HUES48 (cell line): Measurements from ENCODE around the gene SLIT1.

Experiments
- H3K27ac ChIP-seq: one replicate; pipeline ENCODE4 v1.7.0; 2013; ENCODE audit warnings: low read depth, low read length, inconsistent platforms
- H3K27me3 ChIP-seq: 2 replicates; pipeline ENCODE4 v1.6.1; 2013; ENCODE audit warnings: mild to moderate bottlenecking, low read length; ENCODE audit not compliant: control insufficient read depth, insufficient read depth
- H3K36me3 ChIP-seq: 2 replicates; pipeline ENCODE4 v1.6.1; 2013; ENCODE audit warnings: low read length; ENCODE audit not compliant: control insufficient read depth, insufficient read depth
- H3K4me1 ChIP-seq: 2 replicates; pipeline ENCODE4 v1.6.1; 2013; ENCODE audit warnings: mild to moderate bottlenecking, low read length; ENCODE audit not compliant: control insufficient read depth, insufficient read depth
- H3K4me3 ChIP-seq: 2 replicates; pipeline ENCODE4 v1.5.1; 2013; ENCODE audit warnings: mild to moderate bottlenecking, low read depth, low read length
- H3K9ac ChIP-seq: 2 replicates; pipeline ENCODE4 v1.6.1; 2013; ENCODE audit warnings: mild to moderate bottlenecking, low read depth, low read length, moderate library complexity
- H3K9me3 ChIP-seq: 2 replicates; pipeline ENCODE4 v1.6.1; 2013; ENCODE audit warnings: low read length; ENCODE audit not compliant: control insufficient read depth, insufficient read depth

SLIT1 gene

DNA sequence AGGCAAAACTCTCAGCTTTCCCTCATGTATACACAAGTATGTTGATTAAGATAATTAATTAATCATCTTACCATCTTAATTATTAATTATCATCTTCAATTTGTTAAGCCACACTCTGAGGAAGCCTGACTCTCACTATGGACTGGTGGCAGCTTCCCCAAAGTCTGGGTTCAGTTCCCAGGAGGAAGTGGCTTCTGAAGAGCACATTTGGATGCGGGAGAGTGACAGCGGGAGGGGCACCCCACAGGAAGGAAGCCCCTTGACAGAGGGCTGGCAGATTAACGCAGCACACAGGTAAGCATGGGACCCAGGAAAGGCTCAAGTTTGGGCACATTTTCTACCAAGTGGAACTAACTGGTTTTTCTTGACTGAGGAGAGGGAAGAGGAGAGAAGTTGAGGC, 13.4 kb upstream of the SLIT1 start:
- H3K9ac ChIP-seq: no peak overlapping the region
- no peaks in the 10 kb centered on the region for H3K36me3 ChIP-seq
- H3K9me3 ChIP-seq: no peaks in the 10 kb centered on the region
- H3K27ac ChIP-seq: no peak overlapping the region
- no peak overlapping the region for H3K4me3 ChIP-seq
- peaks cover 8% of the 10 kb centered on the region; the same call in 1 of the 2 replicates for H3K4me1 ChIP-seq
- peaks cover 19% of the 10 kb centered on the region for H3K27me3 ChIP-seq

GRCh38 chr10:97197030-97197500, 11.3 kb upstream of the SLIT1 start:
- Histone ChIP-seq H3K9me3 (no peaks in the 10 kb centered on the region), H3K36me3 (no peaks in the 10 kb centered on the region), H3K4me1 (peaks cover 8% of the 10 kb centered on the region; the same call in 1 of the 2 replicates), H3K4me3 (peak overlapping the region; percentile 81; the same call in 1 of the 2 replicates), H3K27me3 (peaks cover 19% of the 10 kb centered on the region), H3K9ac (no peak overlapping the region), H3K27ac (no peak overlapping the region)

DNA sequence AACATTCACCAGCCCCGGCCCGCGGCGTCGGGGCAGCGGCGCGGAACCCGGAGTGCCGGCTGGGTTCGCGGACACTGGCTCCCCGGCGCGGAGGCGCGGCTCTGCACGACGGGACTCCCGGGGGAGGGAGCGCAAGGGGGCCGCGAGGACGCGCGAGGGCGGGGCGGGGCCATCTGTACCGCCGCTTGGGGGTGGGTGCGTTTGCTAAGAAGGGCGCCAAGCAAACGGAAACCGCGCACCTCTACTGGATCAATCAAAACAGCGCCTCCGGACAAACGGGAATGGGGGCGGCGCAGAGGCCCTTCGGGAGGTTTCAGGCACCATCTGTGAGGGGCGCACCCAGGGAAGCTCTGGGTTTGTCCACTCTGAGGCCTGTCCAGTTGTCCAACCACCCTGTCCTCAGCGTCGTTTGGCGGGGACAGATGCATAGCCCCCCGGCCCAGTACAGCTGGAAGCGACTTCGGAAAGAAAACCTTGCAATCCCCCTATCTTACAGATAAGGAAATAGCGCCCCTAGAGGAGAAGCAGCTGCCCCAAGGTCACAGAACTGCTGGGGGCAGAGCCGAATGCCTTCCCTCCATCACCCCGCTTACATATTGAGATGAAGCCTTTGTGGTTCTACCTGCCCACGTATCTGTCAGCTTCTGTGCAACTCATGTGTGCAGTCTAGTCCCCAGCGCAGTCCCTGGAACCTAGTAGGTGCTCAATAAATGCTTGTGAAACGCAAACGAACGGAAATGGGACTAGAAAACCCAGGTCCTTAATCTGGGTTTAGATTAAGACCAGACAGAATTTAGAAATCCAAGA, 10.7 kb upstream of the SLIT1 start:
- peak overlapping the region; percentile 81 for H3K4me3 ChIP-seq
- H3K36me3 ChIP-seq: no peaks in the 10 kb centered on the region
- peaks cover 19% of the 10 kb centered on the region for H3K27me3 ChIP-seq
- peaks cover 8% of the 10 kb centered on the region; the same call in 1 of the 2 replicates for H3K4me1 ChIP-seq
- no peaks in the 10 kb centered on the region for H3K9me3 ChIP-seq
- no peak overlapping the region; the same call in 1 of the 2 replicates for H3K9ac ChIP-seq
- no peak overlapping the region for H3K27ac ChIP-seq

DNA sequence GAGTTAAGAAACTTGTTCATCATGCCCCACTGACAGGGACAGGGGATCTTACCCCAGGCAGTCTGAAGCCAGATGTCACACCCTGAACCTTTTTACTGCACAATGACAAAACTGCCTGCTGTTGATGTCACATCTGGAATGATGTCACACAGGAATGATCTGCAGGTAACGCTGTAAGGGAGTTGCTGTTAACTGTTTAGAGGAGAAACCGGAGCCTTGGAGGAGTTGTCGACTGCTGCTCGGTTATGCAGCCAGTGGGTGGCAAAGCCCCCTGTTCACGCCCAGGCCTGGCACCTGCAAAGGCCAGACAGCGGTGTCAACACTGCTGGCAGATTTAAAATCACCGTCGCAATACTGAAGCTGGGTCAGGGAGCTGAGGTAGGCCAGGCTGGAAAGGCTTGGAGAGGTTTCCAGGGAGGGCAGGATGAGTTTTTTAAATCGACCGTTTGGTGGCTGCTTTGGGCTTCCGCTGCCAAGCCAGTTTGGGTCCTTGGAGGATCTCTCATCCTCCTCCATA, 10.0 kb upstream of the SLIT1 start:
- H3K27ac ChIP-seq: no peak overlapping the region
- no peak overlapping the region for H3K9ac ChIP-seq

GRCh38 chr10:97192952-97193435, 7.2 kb upstream of the SLIT1 start:
- Histone ChIP-seq H3K9me3 (no peaks in the 10 kb centered on the region), H3K4me1 (peaks cover 8% of the 10 kb centered on the region), H3K9ac (no peak overlapping the region), H3K27me3 (peaks cover 29% of the 10 kb centered on the region), H3K27ac (no peak overlapping the region), H3K36me3 (no peaks in the 10 kb centered on the region), H3K4me3 (no peak overlapping the region)

More for the DNA sequence above, 10.0 kb upstream of the SLIT1 start:
- Histone ChIP-seq H3K4me3 (peak overlapping the region; percentile 81), H3K4me1 (peaks cover 8% of the 10 kb centered on the region; the same call in 1 of the 2 replicates), H3K36me3 (no peaks in the 10 kb centered on the region), H3K9me3 (no peaks in the 10 kb centered on the region), H3K27me3 (peaks cover 19% of the 10 kb centered on the region)

DNA sequence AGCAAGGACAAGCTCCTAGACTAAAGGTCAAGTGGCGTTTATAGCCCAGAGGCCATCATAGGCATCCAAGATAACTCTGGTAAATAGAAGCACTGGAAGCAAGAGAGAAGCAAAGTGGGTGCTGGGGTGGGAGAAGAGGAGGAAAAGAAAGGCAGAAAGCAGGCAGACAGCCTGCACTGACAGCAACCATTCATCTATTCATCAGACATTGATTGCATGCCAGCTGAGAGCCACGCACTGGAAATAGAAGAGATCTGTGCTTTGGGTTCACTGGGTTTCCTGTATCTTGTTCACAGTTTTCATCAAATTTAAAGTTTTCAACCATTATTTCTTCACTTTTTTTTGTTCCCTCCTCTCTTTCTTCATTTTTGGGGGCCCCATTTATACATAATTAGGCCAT, 4.7 kb upstream of the SLIT1 start:
- Histone ChIP-seq H3K27me3 (peaks cover 39% of the 10 kb centered on the region), H3K4me1 (peaks cover under 1% of the 10 kb centered on the region), H3K4me3 (no peak overlapping the region), H3K9me3 (no peaks in the 10 kb centered on the region), H3K9ac (no peak overlapping the region), H3K27ac (no peak overlapping the region), H3K36me3 (no peaks in the 10 kb centered on the region)

DNA sequence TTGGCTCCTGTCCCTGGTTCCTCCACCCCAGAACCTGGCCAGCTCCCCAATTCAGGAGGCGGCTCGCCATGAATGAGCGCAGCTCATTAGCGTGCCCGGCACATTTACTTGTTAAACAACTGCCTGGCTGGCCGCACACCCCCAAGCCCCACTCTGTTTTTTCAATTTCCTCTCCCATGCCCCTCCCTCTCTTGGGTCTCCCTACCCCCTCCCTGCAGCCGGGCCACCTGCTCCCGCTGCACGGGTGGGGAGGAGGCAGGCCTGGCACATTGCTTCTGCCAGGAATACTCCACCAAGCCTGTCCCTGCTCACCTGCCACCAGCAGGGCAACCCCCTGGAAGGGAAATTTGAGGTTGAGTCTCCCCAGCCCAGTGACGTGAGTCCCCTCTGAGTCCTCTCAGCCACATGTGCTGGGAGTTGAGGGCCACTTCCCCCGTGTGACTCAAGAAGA, 2.5 kb upstream of the SLIT1 start:
- Histone ChIP-seq H3K9me3 (no peaks in the 10 kb centered on the region), H3K4me3 (no peak overlapping the region), H3K4me1 (peaks cover 10% of the 10 kb centered on the region), H3K27me3 (peaks cover 57% of the 10 kb centered on the region), H3K27ac (no peak overlapping the region), H3K9ac (no peak overlapping the region), H3K36me3 (no peaks in the 10 kb centered on the region)

- Histone ChIP-seq H3K9me3 (no peaks in the 10 kb centered on the region), H3K27me3 (peaks cover 63% of the 10 kb centered on the region), H3K4me1 (peaks cover 10% of the 10 kb centered on the region), H3K9ac (no peak overlapping the region), H3K36me3 (no peaks in the 10 kb centered on the region), H3K4me3 (no peak overlapping the region), H3K27ac (no peak overlapping the region)
Measured at GRCh38 chr10:97186911-97187310, 1.2 kb upstream of the SLIT1 start.

DNA sequence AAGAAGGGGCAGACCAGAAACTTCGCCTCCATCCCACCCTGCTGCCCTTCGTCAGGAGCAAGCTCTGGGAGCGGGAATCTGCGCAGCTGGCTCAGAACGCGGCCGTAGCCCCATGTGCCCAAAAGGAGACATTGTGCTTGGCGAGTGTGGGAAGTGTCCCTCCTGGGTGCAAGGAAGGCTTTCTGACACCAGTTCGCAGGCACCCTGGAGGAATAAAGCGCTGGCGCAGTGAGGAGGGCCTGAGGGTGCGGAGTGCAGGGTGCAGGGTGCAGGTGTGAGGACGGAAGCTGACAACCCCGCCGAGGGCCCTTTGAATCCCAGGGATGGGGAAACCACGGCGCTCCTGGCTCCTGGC, 811 bp downstream of the SLIT1 start:
- no peaks in the 10 kb centered on the region for H3K9me3 ChIP-seq
- H3K27ac ChIP-seq: no peak overlapping the region
- no peak overlapping the region for H3K9ac ChIP-seq
- H3K4me3 ChIP-seq: peak overlapping the region; percentile 70
- H3K27me3 ChIP-seq: peaks cover 67% of the 10 kb centered on the region
- H3K4me1 ChIP-seq: peaks cover 10% of the 10 kb centered on the region
- H3K36me3 ChIP-seq: no peaks in the 10 kb centered on the region

GRCh38 chr10:97183314-97183713, 2.4 kb downstream of the SLIT1 start:
- Histone ChIP-seq H3K36me3 (no peaks in the 10 kb centered on the region), H3K27me3 (peaks cover 70% of the 10 kb centered on the region), H3K9ac (no peak overlapping the region), H3K4me1 (peaks cover 10% of the 10 kb centered on the region), H3K27ac (no peak overlapping the region), H3K9me3 (no peaks in the 10 kb centered on the region), H3K4me3 (no peak overlapping the region)
